Renal pelvis (tissue), 3 donors: Measurements from ENCODE around the gene HIGD2A. TPM values are rescaled to one million over a fixed set of nuclear protein-coding genes. Genes with fewer than 3 reads are reported as not detected.

ENCODE experiments used
- polyA plus RNA-seq, 3 donors: library from polyadenylated mRNA; unstranded; fragments of 120-200 nt; gene quantifications; one replicate each; pipeline ENCODE4 v1.2.1, GENCODE V29; 2013; ENCODE audit not compliant: insufficient read length in 3 of 3

The HIGD2A gene
- polyA plus RNA-seq, 3 donors = 104 to 127 (median 124) TPM

Other genes starting within 250 kb of the HIGD2A start
- gene SIMC1, start 150.3 kb upstream of the HIGD2A start, polyA plus RNA-seq = 10 to 100 TPM; 18.4 to 21.1 (median 19.8) TPM
- 100 to 1,000 TPM; 134 to 173 (median 157) TPM for gene KIAA1191, start 27.0 kb upstream of the HIGD2A start, polyA plus RNA-seq
- 10 to 100 TPM in 2 of 3 donors, 1 to 10 TPM in 1; 10.0 to 16.2 (median 14.3) TPM for gene ARL10, start 23.3 kb upstream of the HIGD2A start, polyA plus RNA-seq
- gene NOP16, start 153 bp upstream of the HIGD2A start, polyA plus RNA-seq = 10 to 100 TPM; 31.5 to 37.4 (median 35.8) TPM
- 10 to 100 TPM; 53.0 to 63.3 (median 55.3) TPM for gene CLTB, start 27.8 kb downstream of the HIGD2A start, polyA plus RNA-seq
- gene FAF2, start 59.6 kb downstream of the HIGD2A start, polyA plus RNA-seq = 10 to 100 TPM; 45.7 to 52.5 (median 48.7) TPM
- gene RNF44, start 148.7 kb downstream of the HIGD2A start, polyA plus RNA-seq = 10 to 100 TPM; 54.6 to 73.4 (median 64.7) TPM
- gene CDHR2, start 160.6 kb downstream of the HIGD2A start, polyA plus RNA-seq = 10 to 100 TPM; 25.0 to 26.1 (median 26.0) TPM
- 1 to 10 TPM; 1.9 to 2.3 (median 2.3) TPM for gene GPRIN1, start 221.4 kb downstream of the HIGD2A start, polyA plus RNA-seq
- gene SNCB, start 241.8 kb downstream of the HIGD2A start, polyA plus RNA-seq = under 1 TPM in 1 of 3 donors, not detected in 2; 0.43 TPM
- under 1 TPM in 2 of 3 donors, not detected in 1; 0.04 to 0.10 TPM for gene EIF4E1B, start 241.9 kb downstream of the HIGD2A start, polyA plus RNA-seq